Cardiac atrium fibroblast (primary cell): ENCODE measurements around the gene TGM1. TPM values are rescaled to one million over a fixed set of nuclear protein-coding genes. Genes with fewer than 3 reads are reported as not detected.

Experiments
- total RNA-seq: library from RNA; depleted of rRNA; stranded (reverse); fragments of >200 nt; gene quantifications from 2 replicates; pipeline ENCODE4 v1.2.3, GENCODE V29; 2015

The TGM1 gene
- total RNA-seq: 0.16 and 0.72 TPM in 2 replicates

DNA sequence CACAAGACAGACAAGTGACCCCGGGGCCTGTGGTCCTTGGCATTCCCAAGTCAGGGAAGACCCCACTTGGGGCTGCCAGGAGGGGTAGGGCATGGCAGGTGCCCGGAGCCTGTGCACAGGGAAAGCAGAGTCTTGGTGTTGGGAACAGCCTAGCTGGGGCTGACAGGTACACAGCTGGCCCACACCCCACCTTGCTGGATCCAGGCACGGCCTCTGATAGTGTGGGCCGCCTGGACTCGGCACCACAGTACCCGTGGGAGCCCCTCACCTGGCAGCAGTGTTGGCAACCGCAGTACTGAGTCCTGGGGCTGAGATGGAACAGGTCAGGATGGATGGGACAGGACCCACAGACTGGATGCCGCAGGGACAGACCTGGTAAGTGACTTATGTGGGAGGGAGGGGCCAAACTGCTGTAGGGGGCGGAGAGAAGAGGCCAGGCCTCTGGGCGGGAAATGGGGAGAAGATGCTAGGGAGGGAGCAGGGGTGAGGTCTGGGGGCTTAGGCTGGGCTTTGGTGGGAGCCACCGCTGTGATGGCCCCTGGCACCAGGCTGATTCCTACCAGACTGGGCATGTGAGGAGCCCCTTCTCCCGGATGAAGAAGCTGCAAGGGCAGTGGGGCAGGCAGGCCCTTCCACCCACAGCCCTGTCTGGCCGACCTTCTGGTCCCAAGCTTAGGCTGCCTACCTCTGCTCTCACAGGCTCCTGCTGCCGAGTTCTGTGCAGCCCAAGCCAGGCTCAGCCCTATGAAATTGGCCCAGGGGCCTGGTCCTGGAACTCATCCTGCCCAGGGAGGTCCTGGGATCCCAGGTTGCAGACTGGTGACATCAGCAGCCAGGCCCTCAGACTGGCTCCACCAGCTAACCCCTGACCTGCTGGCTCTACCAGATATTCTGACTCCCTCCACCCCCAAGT is at the start of gene TGM1:
Gene TGM1, minus strand, starts transcription at position 357 of the 913 bp plus-strand sequence. CDS start 825 bp downstream, outside the sequence.

DNA sequence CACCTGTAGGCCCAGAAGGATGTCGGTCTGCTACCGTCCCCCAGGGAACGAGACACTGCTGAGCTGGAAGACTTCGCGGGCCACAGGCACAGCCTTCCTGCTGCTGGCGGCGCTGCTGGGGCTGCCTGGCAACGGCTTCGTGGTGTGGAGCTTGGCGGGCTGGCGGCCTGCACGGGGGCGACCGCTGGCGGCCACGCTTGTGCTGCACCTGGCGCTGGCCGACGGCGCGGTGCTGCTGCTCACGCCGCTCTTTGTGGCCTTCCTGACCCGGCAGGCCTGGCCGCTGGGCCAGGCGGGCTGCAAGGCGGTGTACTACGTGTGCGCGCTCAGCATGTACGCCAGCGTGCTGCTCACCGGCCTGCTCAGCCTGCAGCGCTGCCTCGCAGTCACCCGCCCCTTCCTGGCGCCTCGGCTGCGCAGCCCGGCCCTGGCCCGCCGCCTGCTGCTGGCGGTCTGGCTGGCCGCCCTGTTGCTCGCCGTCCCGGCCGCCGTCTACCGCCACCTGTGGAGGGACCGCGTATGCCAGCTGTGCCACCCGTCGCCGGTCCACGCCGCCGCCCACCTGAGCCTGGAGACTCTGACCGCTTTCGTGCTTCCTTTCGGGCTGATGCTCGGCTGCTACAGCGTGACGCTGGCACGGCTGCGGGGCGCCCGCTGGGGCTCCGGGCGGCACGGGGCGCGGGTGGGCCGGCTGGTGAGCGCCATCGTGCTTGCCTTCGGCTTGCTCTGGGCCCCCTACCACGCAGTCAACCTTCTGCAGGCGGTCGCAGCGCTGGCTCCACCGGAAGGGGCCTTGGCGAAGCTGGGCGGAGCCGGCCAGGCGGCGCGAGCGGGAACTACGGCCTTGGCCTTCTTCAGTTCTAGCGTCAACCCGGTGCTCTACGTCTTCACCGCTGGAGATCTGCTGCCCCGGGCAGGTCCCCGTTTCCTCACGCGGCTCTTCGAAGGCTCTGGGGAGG is 47.9 kb upstream of the TGM1 start, which contains the start of gene LTB4R:
Gene LTB4R, plus strand, starts transcription at position 857 of the 959 bp plus-strand sequence. CDS start 4,150 bp downstream, outside the sequence.

DNA sequence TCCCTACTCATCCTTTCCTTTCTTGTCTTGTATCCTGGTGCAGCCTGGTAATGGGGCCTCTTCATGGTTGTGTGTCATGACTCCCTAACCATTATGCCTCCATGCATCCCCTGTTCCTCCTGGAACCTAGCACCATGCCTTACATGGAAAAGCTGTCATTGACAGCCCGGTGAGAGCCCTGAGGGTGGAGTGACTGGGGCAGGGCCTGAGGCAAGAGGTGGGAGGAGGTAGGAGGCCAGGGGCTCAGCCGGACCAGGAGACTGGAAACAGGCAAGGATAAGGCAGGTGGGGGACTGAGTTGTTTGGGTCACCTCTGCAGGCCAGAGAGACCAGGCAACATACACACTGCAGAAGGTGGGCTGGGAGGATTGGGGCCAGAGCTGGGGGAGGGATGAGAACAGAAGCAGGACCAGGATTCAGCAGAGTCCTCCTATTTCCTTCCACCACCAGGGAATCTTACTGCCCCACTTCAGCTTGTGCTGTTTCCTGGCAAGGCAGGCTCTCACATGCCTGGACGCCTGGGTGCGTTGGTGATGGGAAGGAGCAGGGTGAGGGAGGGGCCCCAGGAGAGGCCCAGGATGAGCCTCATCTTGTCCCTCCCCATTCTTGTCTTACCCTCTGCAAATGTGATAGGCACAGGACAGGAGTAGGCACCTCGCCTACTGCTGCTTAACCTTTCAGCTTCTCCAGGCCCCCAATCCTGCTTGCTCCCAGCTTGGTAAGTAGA is 46.7 kb upstream of the TGM1 start, which contains the start of gene LTB4R2:
Gene LTB4R2, plus strand, starts transcription at position 603 of the 727 bp plus-strand sequence. CDS start 525 bp downstream, outside the sequence.

DNA sequence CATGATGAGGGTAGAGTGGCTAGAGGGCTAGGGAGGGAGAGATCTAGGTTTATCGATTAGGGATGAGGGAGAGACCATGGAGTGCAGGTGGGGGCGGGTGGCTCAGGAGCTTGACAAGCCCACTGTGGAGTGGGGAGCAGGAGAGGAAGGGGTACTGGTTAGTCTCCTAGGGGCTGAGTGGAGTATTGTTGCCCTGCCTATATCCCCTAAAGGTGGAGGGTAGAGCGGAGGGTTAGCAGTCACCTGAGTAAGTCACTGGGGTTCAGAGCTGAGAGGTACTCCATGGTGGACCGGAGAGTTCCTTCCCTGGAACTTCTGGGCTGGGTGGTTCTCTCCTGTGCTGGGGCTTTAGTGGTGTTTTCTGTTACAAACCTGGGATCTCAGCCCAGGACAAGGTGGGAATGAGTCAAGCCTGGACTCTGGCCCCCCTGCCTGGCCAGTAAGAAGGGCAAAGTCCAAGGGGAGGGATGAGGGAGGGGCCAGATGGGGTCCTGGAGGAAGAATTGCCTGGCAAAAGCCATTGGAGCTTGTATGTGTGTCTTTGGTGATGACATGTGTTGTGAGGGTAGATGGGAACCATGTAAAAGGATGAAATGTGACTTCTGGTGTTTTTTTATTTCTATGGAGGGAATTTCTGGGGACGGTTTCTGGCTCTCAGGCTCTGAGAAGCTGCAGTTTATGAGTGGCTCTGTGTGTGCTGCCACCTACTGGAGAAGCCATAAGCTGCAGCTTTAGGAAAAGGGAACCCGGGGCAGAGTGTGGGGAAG is 44.8 kb upstream of the TGM1 start, which contains the start of gene CIDEB:
Gene CIDEB, minus strand, starts transcription at position 403 of the 767 bp plus-strand sequence. Its CDS starts 119 bp downstream, at position 284.

DNA sequence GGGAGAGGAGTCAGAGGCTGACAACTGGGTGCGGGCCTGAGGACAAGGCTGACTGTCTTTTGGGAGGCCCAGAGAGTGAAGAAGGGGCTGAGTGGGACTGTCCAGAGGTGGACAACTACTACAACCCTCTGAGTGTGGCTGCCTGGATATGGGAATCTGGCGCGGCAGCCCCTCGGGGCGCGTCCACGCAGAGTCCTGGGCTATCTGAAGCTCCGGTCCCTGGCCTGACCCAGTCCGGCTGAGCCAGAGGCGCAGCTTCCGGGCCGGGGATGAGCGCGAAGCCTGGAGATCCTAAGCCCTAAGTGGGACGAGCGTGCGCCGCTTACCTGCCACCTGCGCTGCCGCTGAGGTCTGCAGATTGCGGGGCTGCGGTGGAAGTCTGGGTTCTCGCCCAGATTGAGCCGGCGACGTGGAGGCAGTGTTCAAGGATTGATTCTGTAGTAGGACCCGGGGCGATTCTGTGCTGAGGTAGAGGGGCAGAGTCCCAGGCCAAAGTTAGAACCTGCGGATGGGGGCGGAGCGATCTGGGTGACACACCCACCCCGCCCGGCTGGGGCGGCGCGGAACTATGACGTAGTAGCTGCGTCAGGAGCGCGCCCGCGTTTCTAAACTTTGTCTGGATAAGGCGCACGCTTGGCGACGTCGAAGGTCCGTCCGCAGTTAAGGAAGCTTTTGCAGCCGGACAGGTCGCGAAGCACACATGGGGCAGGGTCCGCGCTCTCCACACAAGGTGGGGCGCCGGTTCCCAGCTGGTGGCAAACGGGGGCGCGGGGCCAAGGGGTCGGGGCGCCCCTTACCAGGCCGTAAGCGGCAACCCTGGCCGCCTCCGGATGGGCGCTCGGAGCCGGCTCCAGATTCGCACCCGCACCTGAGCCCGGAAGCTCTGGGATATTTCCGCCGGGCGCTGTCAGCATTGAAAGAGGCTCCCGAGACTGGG is 36.5 kb upstream of the TGM1 start, which contains the start of the genes DHRS1 and NOP9:
Gene DHRS1, minus strand, starts transcription at position 526 of the 937 bp plus-strand sequence. CDS start 674 bp downstream, outside the sequence.
Gene NOP9, plus strand, starts transcription at position 596 of the 937 bp plus-strand sequence. Its CDS starts 105 bp downstream, at position 701.

DNA sequence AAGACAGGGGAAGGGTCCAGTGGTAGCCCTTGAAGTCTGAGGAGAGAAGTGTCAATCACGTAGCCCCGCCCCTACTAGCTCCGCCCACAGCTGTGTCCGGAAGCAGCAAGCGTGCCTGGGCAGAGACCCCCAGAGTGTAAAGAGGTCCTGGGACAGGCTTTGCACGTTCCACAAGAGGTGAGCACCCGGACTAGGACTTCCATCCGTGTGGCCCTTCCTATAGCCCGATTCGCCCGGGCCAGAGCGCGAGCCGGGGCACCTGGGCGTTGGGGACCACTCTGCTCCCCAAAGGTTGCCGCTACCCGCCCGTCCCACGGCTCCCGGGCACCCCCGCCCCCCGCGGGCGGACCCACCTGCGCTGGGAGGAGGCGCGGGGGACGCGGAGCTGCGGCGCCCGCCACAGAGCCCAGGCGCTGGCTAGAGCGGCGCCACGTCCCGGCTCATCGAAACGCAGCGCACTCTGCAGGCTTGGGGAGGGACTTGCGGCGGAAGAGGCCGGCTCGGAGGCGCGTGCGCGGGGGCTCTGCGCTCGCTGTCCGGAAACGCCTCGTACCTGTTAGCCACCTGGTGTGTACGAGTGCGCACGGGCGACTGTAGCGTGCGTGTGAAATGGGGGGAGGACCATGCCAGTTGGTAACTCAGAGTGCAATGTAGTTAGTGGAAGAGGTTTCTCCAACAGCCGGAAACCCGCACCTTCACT is 8.3 kb upstream of the TGM1 start, which contains the start of gene RABGGTA:
Gene RABGGTA, minus strand, starts transcription at position 464 of the 700 bp plus-strand sequence. CDS start 482 bp downstream, outside the sequence.

DNA sequence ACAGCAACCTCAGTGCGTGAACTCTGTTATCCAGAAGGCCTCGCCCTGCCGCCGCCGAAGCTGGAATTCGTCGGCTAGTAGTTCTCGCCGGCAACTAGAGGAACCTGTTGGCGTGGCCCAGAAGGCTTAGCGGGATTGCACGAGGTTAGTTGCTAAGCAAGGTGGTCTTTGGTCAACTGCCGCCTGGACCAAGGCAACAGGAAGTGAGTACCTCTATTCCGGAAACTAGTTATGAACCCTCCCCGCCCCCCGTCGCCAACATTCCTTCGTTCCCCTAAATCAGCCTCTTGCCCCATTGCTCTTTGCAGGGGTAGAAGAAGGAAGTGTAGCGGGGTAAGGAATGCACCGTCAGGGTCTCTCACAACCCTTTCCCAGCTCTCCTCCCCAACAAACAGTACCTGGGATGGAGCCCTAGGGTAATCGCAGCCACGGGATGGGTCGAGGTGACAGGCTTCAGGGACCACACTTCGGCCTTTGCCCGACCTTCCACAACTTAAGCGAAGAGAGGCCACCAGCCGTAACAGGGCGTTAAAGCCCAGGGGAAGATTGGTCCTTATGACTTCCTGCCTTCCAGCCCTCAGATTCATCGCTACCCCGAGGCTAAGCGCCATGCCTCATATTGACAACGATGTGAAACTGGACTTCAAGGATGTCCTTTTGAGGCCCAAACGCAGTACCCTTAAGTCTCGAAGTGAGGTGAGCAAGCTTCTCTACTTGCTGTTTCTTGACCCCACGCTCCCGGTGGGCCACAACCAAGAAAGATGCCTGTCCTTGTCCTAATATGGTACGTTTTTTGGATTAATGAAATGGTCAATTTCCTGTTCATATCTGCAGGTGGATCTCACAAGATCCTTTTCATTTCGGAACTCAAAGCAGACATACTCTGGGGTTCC is 30.1 kb downstream of the TGM1 start, which contains the start of gene GMPR2:
Gene GMPR2, plus strand, starts transcription at position 285 of the 893 bp plus-strand sequence. Its CDS starts 325 bp downstream, at position 610.

DNA sequence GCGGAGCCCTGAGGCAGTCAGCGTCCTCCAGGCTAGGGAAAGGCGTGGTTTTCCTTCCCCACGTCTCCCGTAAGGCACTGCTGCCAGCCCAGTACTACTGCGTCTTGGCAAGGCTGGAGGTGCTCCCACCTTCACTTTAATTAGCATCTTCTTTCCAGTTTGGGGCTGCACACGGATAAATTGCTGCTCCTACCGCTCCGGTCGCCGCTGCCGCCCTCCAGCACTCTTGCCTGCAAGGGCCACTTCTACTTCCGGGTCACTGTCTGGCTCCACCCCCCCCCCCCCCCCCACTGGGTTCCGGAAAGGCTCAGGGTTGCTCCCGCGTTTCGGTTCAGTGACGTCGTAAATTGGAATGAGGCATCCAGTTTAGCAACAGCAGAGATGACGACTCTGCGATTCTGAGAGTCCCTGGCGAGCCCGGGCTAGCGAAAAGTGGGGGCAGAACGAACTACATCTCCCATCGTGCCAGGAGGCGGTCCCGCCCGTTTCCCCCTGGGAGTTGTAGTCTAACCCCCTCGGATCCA is 30.8 kb downstream of the TGM1 start, which contains the start of gene NEDD8:
Gene NEDD8, minus strand, starts transcription at position 247 of the 524 bp plus-strand sequence. Its CDS starts 100 bp downstream, at position 147.

DNA sequence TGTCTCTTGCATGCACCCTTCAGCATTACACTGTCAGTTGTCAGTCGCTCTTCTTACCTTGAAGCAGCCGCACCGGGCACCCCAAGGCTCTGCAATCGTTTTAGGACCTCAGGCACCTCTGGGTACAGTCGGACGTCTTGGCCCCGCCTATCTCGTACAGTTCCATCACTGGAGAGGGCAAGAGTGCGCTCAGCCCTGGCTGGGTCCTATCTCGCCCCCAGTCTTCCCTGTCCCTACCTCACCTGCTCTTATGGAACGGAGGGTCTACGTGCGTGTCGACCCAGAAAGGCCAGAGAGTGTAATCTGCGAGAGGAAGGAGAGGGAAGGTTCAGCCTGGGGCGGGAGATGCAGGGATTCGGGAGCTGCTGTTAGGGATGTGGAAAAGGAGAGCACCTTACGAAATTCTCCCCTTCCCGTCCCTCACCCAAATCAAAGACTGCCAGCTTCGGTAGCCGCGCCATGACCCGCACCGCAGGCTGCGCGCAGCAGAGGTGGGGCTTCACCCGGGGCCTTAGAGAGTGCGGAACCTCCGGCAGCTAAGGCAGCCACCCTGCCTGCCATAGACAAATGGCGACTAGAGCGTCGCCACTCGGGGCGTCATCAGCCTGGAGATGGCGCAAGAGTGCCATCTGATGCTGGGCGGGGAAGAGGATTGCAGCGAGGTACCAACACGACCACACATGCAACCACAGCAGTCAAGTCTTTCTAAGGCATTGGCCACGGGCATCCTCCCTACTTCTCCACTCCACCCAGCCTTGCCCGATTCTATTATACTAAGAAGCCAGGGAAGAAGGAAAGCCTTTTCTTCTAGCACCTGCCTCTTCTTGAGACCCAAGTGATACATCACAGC is 47.3 kb downstream of the TGM1 start, which contains the start of gene MDP1:
Gene MDP1, minus strand, starts transcription at position 572 of the 850 bp plus-strand sequence. Its CDS starts 111 bp downstream, at position 461.

DNA sequence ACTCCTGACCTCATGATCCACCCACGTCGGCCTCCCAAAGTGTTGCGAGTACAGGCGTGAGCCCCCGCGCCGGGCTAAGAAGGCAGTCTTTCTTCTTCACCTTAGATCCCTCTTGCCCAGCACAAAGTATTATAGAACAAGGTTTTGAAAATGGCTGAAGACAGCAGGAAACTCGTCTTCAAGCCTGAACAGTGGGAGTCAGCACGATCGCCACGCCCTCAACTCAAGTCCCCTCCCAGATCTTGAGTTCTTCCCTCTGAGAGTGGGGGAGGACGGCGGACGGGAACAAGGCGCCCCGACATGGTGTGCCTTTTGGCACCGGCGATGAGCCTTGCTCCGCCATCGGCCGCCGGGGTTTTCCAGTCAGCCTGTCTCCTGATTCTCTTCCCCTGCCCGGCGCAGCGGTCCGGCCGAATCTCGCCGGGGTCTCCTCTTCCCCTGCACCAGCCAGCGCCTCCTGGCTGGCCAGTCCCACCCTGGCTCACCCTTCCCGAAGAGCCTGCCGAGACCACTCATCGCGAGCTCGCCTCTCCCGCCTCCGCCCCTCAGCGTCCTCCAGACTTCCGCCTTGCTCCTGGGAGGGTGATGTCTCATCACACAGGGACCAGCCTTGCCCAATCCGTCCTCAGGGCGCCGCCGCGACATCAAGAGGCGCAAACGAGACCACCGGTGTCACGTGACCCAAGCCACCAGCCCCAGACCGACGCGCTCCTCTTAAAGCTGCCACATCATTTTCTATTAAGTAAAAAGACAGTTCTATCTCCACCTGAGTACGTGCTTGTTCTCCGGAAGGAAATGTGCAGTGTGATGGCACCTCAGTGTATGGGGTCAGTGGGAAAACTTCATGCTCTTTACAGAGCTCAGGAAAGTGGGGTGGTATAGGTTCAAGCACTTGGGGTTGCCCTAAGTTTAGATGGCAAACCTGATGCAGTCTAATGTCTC is 49.8 kb downstream of the TGM1 start, which contains the start of gene CHMP4A:
Gene CHMP4A, minus strand, starts transcription at position 565 of the 942 bp plus-strand sequence. Its CDS starts 49 bp downstream, at position 516.

